H9 (cell line): ENCODE results near the gene TBC1D22A. TPM values are rescaled to one million over a fixed set of nuclear protein-coding genes. Genes with fewer than 3 reads are reported as not detected.

Experiments used
- DNase-seq: peaks from one replicate; pipeline ENCODE4 v3.0.0-alpha.2; 2017
- H2AFZ ChIP-seq: one replicate; pipeline ENCODE4 v1.6.1; 2013; ENCODE audit warnings: mild to moderate bottlenecking, low read length, control low read depth, moderate library complexity
- H2AK5ac ChIP-seq: 2 replicates; pipeline ENCODE4 v1.6.1; 2013; ENCODE audit warnings: low read length, control low read depth, mixed read lengths; ENCODE audit not compliant: insufficient read length
- H2BK120ac ChIP-seq: one replicate; pipeline ENCODE4 v1.6.1; 2013; ENCODE audit warnings: low read depth, mild to moderate bottlenecking, low read length, control low read depth, inconsistent platforms; ENCODE audit not compliant: poor library complexity, severe bottlenecking
- H2BK12ac ChIP-seq: 2 replicates; pipeline ENCODE4 v1.6.1; 2013; ENCODE audit warnings: low read length, control low read depth, mixed read lengths, low read depth; ENCODE audit not compliant: insufficient read length
- H2BK15ac ChIP-seq: 2 replicates; pipeline ENCODE4 v1.6.1; 2013; ENCODE audit warnings: low read depth, low read length, control low read depth
- H2BK20ac ChIP-seq: one replicate; pipeline ENCODE4 v1.6.1; 2013; ENCODE audit warnings: low read depth, mild to moderate bottlenecking, low read length, control low read depth, inconsistent platforms; ENCODE audit not compliant: poor library complexity, severe bottlenecking
- H2BK5ac ChIP-seq: 2 replicates; pipeline ENCODE4 v1.6.1; 2013; ENCODE audit warnings: low read length, control low read depth, mixed read lengths; ENCODE audit not compliant: insufficient read length
- H3K14ac ChIP-seq: 2 replicates; pipeline ENCODE4 v1.6.1; 2013; ENCODE audit warnings: low read length, control low read depth; ENCODE audit not compliant: insufficient read depth
- H3K18ac ChIP-seq: 2 replicates; pipeline ENCODE4 v1.6.1; 2013; ENCODE audit warnings: low read depth, mild to moderate bottlenecking, mixed read lengths, low read length, control low read depth; ENCODE audit not compliant: insufficient read length
- H3K23ac ChIP-seq: 2 replicates; pipeline ENCODE4 v1.6.1; 2013; ENCODE audit warnings: low read length, control low read depth, mixed read lengths, low read depth; ENCODE audit not compliant: insufficient read length
- H3K23me2 ChIP-seq: 2 replicates; pipeline ENCODE4 v1.6.1; 2013; ENCODE audit warnings: low read depth, mild to moderate bottlenecking, mixed read lengths, low read length, control low read depth; ENCODE audit not compliant: insufficient read length, poor library complexity, severe bottlenecking
- H3K27ac ChIP-seq: 2 replicates; pipeline ENCODE4 v1.5.1; 2013; ENCODE audit warnings: low read length, control low read depth, mixed read lengths, low read depth; ENCODE audit not compliant: insufficient read length
- H3K27me3 ChIP-seq: 2 replicates; pipeline ENCODE4 v1.6.1; 2013; ENCODE audit warnings: low read length, control low read depth, inconsistent platforms; ENCODE audit not compliant: insufficient read depth
- H3K4ac ChIP-seq: 2 replicates; pipeline ENCODE4 v1.6.1; 2013; ENCODE audit warnings: low read depth, mild to moderate bottlenecking, control low read depth, inconsistent platforms, low read length, moderate library complexity
- H3K4me1 ChIP-seq: 2 replicates; pipeline ENCODE4 v1.6.1; 2013; ENCODE audit warnings: low read length, control low read depth, inconsistent platforms; ENCODE audit not compliant: insufficient read depth
- H3K4me2 ChIP-seq: 2 replicates; pipeline ENCODE4 v1.6.1; 2013; ENCODE audit warnings: low read length, control low read depth, mixed read lengths; ENCODE audit not compliant: insufficient read length, insufficient read depth
- H3K56ac ChIP-seq: 2 replicates; pipeline ENCODE4 v1.6.1; 2013; ENCODE audit warnings: low read depth, mild to moderate bottlenecking, mixed read lengths, low read length, control low read depth; ENCODE audit not compliant: insufficient read length
- H3K79me1 ChIP-seq: 2 replicates; pipeline ENCODE4 v1.6.1; 2013; ENCODE audit warnings: low read depth, mild to moderate bottlenecking, moderate library complexity, low read length, control low read depth, inconsistent platforms; ENCODE audit not compliant: insufficient read depth, poor library complexity, severe bottlenecking
- H3K79me2 ChIP-seq: 2 replicates; pipeline ENCODE4 v1.6.1; 2013; ENCODE audit warnings: low read length, control low read depth, inconsistent platforms; ENCODE audit not compliant: insufficient read depth
- H3K9ac ChIP-seq: 2 replicates; pipeline ENCODE4 v1.6.1; 2013; ENCODE audit warnings: low read length, control low read depth, mixed read lengths; ENCODE audit not compliant: insufficient read length; ENCODE audit errors: extremely low read depth
- H3K9me3 ChIP-seq: one replicate; pipeline ENCODE4 v1.6.1; 2013; ENCODE audit warnings: low read depth, low read length, inconsistent platforms; ENCODE audit not compliant: control insufficient read depth
- H3T11ph ChIP-seq: one replicate; pipeline ENCODE4 v1.6.1; 2013; ENCODE audit warnings: mild to moderate bottlenecking, low read length, control low read depth, inconsistent platforms
- H4K20me1 ChIP-seq: one replicate; pipeline ENCODE4 v1.6.1; 2013; ENCODE audit not compliant: control insufficient read depth, insufficient read length, insufficient read depth
- H4K5ac ChIP-seq: 2 replicates; pipeline ENCODE4 v1.6.1; 2013; ENCODE audit warnings: low read depth, mild to moderate bottlenecking, mixed read lengths, low read length, control low read depth; ENCODE audit not compliant: insufficient read length
- H4K8ac ChIP-seq: replicated peaks from 2 replicates; pipeline ENCODE4 v1.6.1; 2013; ENCODE audit warnings: low read length, control low read depth, mixed read lengths, low read depth; ENCODE audit not compliant: insufficient read length
- H4K91ac ChIP-seq: 2 replicates; pipeline ENCODE4 v1.6.1; 2013; ENCODE audit warnings: low read depth, mild to moderate bottlenecking, moderate library complexity, mixed read lengths, low read length, control low read depth; ENCODE audit not compliant: insufficient read length
- H3K27ac Mint-ChIP-seq, 3 experiments: 2 replicates in 2 of 3; 3 replicates in 1 of 3; pipeline ENCODE4 v1.8.0; 2020 to 2021; ENCODE audit warnings: mixed read lengths in 3 of 3, mild to moderate bottlenecking in 1 of 3, moderate library complexity in 1 of 3
- H3K27me3 Mint-ChIP-seq: 2 replicates; pipeline ENCODE4 v1.8.0; 2021; ENCODE audit warnings: low read depth, mild to moderate bottlenecking, moderate library complexity, mixed read lengths
- H3K36me3 Mint-ChIP-seq, 3 experiments: 2 replicates in 2 of 3; 3 replicates in 1 of 3; pipeline ENCODE4 v1.8.0; 2020 to 2021; ENCODE audit warnings: low read depth in 3 of 3, mixed read lengths in 3 of 3; ENCODE audit not compliant: insufficient read depth in 1 of 3
- H3K4me1 Mint-ChIP-seq, 2 experiments: 2 replicates each; pipeline ENCODE4 v1.8.0; 2020; ENCODE audit warnings: mixed read lengths in 2 of 2
- H3K4me3 Mint-ChIP-seq, 2 experiments: 2 replicates in 1 of 2; 3 replicates in 1 of 2; pipeline ENCODE4 v1.8.0; 2020 to 2021; ENCODE audit warnings: mild to moderate bottlenecking in 2 of 2, mixed read lengths in 2 of 2, moderate library complexity in 1 of 2
- H3K9me3 Mint-ChIP-seq, 2 experiments: 2 replicates in 1 of 2; 3 replicates in 1 of 2; pipeline ENCODE4 v1.8.0; 2020; ENCODE audit warnings: mild to moderate bottlenecking in 2 of 2, mixed read lengths in 2 of 2, moderate library complexity in 1 of 2
- WGBS: extraction: QIAGEN DNeasy Blood & Tissue Kit; methylation state at CpG from one replicate; pipeline ENCODE4 v1.1.7; 2013; ENCODE audit warnings: missing lambda C conversion rate, low lambda C conversion rate, mixed read lengths; ENCODE audit not compliant: insufficient read length; ENCODE audit errors: extremely low coverage; 5-methylcytosine and 5-hydroxymethylcytosine counted together
- total RNA-seq: library from RNA; stranded (reverse); gene quantifications from 2 replicates; pipeline ENCODE4 v1.2.1, GENCODE V29; 2021
- TF ChIP-seq, protein P1 (sequence below): fragments of 200-600 bp; sonication (generic); conservative IDR thresholded peaks from 3 replicates; pipeline ENCODE4 v1.8.0; 2021; ENCODE audit warnings: antibody characterized with exemption, mild to moderate bottlenecking

Gene TBC1D22A
- total RNA-seq, 1 experiment from 2014 or later: 20.8 TPM

- peak overlapping the region in 1 of 3 experiments; percentile 25; a peak in 1 of 7 replicates for H3K27ac Mint-ChIP-seq
- no peak overlapping the region for H2AK5ac ChIP-seq
These were observed 195.1 kb downstream of the TBC1D22A start for GRCh38 chr22:46957521-46957920.

More at GRCh38 chr22:46957521-46957920, 195.1 kb downstream of the TBC1D22A start:
- Histone ChIP-seq H3K4ac (no peak overlapping the region), H2BK15ac (no peak overlapping the region), H2BK120ac (no peak overlapping the region), H2AFZ (no peak overlapping the region), H3K4me2 (no peak overlapping the region), H3K9ac (no peak overlapping the region), H2BK5ac (no peak overlapping the region), H4K20me1 (no peaks in the 10 kb centered on the region), H4K5ac (no peak overlapping the region), H3K23ac (no peak overlapping the region), H3K23me2 (no peaks in the 10 kb centered on the region), H2BK12ac (no peak overlapping the region), H3K56ac (no peak overlapping the region), H3K4me1 (0 out of 2 replicates have a peak, but pooled peaks cover 2% of the 10 kb centered on the region), H3K79me2 (no peaks in the 10 kb centered on the region), H3K27me3 (no peaks in the 10 kb centered on the region), H3K14ac (no peak overlapping the region), H4K8ac (no peak overlapping the region), H3K9me3 (no peaks in the 10 kb centered on the region), H3T11ph (no peak overlapping the region), H2BK20ac (no peak overlapping the region), H4K91ac (no peak overlapping the region), H3K18ac (no peak overlapping the region), H3K27ac (no peak overlapping the region), H3K79me1 (no peaks in the 10 kb centered on the region)
- no CpG with 5 or more reads among the region's 12 CpGs for WGBS
- Mint-ChIP-seq H3K36me3 (no peaks in the 10 kb centered on the region; a peak in 2 of 7 replicates), H3K4me1 (peaks cover 35 to 46% of the 10 kb centered on the region in 2 experiments), H3K9me3 (no peaks in the 10 kb centered on the region), H3K27me3 (no peaks in the 10 kb centered on the region; the same call in 1 of the 2 replicates), H3K4me3 (no peak overlapping the region)
- no peak for DNase-seq
- TF ChIP-seq, protein P1, sequence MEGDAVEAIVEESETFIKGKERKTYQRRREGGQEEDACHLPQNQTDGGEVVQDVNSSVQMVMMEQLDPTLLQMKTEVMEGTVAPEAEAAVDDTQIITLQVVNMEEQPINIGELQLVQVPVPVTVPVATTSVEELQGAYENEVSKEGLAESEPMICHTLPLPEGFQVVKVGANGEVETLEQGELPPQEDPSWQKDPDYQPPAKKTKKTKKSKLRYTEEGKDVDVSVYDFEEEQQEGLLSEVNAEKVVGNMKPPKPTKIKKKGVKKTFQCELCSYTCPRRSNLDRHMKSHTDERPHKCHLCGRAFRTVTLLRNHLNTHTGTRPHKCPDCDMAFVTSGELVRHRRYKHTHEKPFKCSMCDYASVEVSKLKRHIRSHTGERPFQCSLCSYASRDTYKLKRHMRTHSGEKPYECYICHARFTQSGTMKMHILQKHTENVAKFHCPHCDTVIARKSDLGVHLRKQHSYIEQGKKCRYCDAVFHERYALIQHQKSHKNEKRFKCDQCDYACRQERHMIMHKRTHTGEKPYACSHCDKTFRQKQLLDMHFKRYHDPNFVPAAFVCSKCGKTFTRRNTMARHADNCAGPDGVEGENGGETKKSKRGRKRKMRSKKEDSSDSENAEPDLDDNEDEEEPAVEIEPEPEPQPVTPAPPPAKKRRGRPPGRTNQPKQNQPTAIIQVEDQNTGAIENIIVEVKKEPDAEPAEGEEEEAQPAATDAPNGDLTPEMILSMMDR: no peak
